A549 (cell line): ENCODE measurements around the gene NR1H2. TPM values are rescaled to one million over a fixed set of nuclear protein-coding genes. Genes with fewer than 3 reads are reported as not detected.

ENCODE experiments used
- ATAC-seq, 2 experiments: fragments of 200-7000 bp in 1 of 2; fragments of >200 bp in 1 of 2; cut with Nextera tagmentation in 1 of 2; cut with Tn5 transposase in 1 of 2; 3 replicates each; pipeline versions ENCODE4 v1.8.0 to v1.9.1; 2018 to 2020; ENCODE audit warnings: mild to moderate bottlenecking in 1 of 2, moderate library complexity in 1 of 2
- CTCF ChIA-PET: fragments of 300-600 bp; sonication (Branson Sonifier 250); formaldehyde crosslinking; extraction: SDS; loops from one replicate; lab custom pipeline; 2021; ENCODE audit warnings: antibody characterized with exemption, inconsistent platforms; lab: Yijun Ruan, JAX
- POLR2A ChIA-PET: fragments of 350-600 bp; formaldehyde crosslinking; extraction: SDS; loops from one replicate; lab custom pipeline; 2021; ENCODE audit warnings: antibody characterized with exemption, inconsistent platforms; lab: Yijun Ruan, JAX
- DNase-seq, 2 experiments: peaks; one replicate each; pipeline versions ENCODE4 v3.0.0 to v3.0.0-alpha.2; 2011 to 2016; ENCODE audit warnings: low read depth in 1 of 2, low spot score in 1 of 2
- FAIRE-seq: peaks from 2 replicates; lab custom pipeline; 2011; peaks lifted over from hg19 to GRCh38; lab: Jason Lieb, UNC
- H3K27ac ChIP-seq, 2 experiments: fragments of >200 bp; sonication (Bioruptor Twin); formaldehyde crosslinking; 3 replicates each; pipeline ENCODE4 v1.5.1; 2016 to 2017
- H3K4me1 ChIP-seq: fragments of >200 bp; sonication (Bioruptor Twin); formaldehyde crosslinking; 3 replicates; pipeline ENCODE4 v1.6.1; 2016
- H3K4me2 ChIP-seq: fragments of >200 bp; sonication (Bioruptor Twin); formaldehyde crosslinking; 3 replicates; pipeline ENCODE4 v1.6.1; 2016
- H3K4me3 ChIP-seq: fragments of >200 bp; sonication (Bioruptor Twin); formaldehyde crosslinking; 3 replicates; pipeline ENCODE4 v1.5.1; 2016
- H3K9me3 ChIP-seq: fragments of >200 bp; sonication (Bioruptor Twin); formaldehyde crosslinking; 3 replicates; pipeline ENCODE4 v1.6.1; 2016
- BHLHE40 ChIP-seq: IDR thresholded peaks from 2 replicates; pipeline ENCODE4 v1.6.1; 2012; ENCODE audit warnings: low read depth, low read length, inconsistent platforms
- CEBPB ChIP-seq, 2 experiments: fragments of >200 bp in 1 of 2; sonication (Bioruptor Twin) in 1 of 2; formaldehyde crosslinking in 1 of 2; IDR thresholded peaks; 2 replicates each; pipeline ENCODE4 v1.6.1; 2012 to 2016
- CHD2 ChIP-seq: fragments of 150-350 bp; IDR thresholded peaks from 2 replicates; pipeline ENCODE4 v1.6.1; 2014; ENCODE audit warnings: low read length; ENCODE audit not compliant: partially characterized antibody
- CHD4 ChIP-seq: fragments of 200-600 bp; sonication (generic); IDR thresholded peaks from 2 replicates; pipeline ENCODE4 v1.6.1; 2016; ENCODE audit warnings: antibody characterized with exemption, mild to moderate bottlenecking, borderline replicate concordance
- EHF ChIP-seq: fragments of 250-450 bp; sonication (Bioruptor Pico); IDR thresholded peaks from 2 replicates; pipeline ENCODE4 v1.5.0; 2020; ENCODE audit warnings: mild to moderate bottlenecking
- EHMT2 ChIP-seq: fragments of 200-600 bp; sonication (generic); IDR thresholded peaks from 2 replicates; pipeline ENCODE4 v1.6.1; 2016; ENCODE audit warnings: antibody characterized with exemption, low read depth, mild to moderate bottlenecking, moderate library complexity
- EP300 ChIP-seq, 2 experiments: fragments of >200 bp; sonication (Bioruptor Twin); formaldehyde crosslinking; IDR thresholded peaks; 2 replicates in 1 of 2; 3 replicates in 1 of 2; pipeline ENCODE4 v1.6.1; 2016 to 2017
- ESRRA ChIP-seq: fragments of 150-350 bp; IDR thresholded peaks from 2 replicates; pipeline ENCODE4 v1.6.1; 2014; ENCODE audit warnings: mild to moderate bottlenecking, low read length, borderline replicate concordance
- FOSB ChIP-seq: fragments of 250-450 bp; sonication (Bioruptor Pico); IDR thresholded peaks from 2 replicates; pipeline ENCODE4 v1.5.0; 2020; ENCODE audit warnings: mild to moderate bottlenecking, moderate library complexity
- FOSL2 ChIP-seq, 2 experiments: fragments of 450-650 bp in 1 of 2; fragments of >200 bp in 1 of 2; sonication (Bioruptor Twin) in 1 of 2; formaldehyde crosslinking; IDR thresholded peaks; 2 replicates each; pipeline versions ENCODE4 v1.5.0 to v1.6.1; 2016 to 2020; ENCODE audit warnings: mild to moderate bottlenecking in 1 of 2, moderate library complexity in 1 of 2
- GATA3 ChIP-seq: IDR thresholded peaks from 2 replicates; pipeline ENCODE4 v1.6.1; 2012; ENCODE audit warnings: borderline replicate concordance
- HEYL ChIP-seq: fragments of 250-450 bp; sonication (Bioruptor Pico); IDR thresholded peaks from 2 replicates; pipeline ENCODE4 v1.8.0; 2021; ENCODE audit warnings: mild to moderate bottlenecking, moderate library complexity
- HOXA7 ChIP-seq: fragments of 250-450 bp; sonication (Bioruptor Pico); IDR thresholded peaks from 2 replicates; pipeline ENCODE4 v1.5.0; 2020; ENCODE audit warnings: mild to moderate bottlenecking, moderate library complexity
- HOXB5 ChIP-seq: fragments of 250-450 bp; sonication (Bioruptor Pico); IDR thresholded peaks from 2 replicates; pipeline ENCODE4 v1.5.0; 2020; ENCODE audit warnings: mild to moderate bottlenecking, moderate library complexity
- JUNB ChIP-seq: fragments of >200 bp; sonication (Bioruptor Twin); formaldehyde crosslinking; IDR thresholded peaks from 2 replicates; pipeline ENCODE4 v1.6.1; 2016
- KDM1A ChIP-seq: fragments of 200-600 bp; sonication (generic); IDR thresholded peaks from 2 replicates; pipeline ENCODE4 v1.6.1; 2016; ENCODE audit warnings: low read depth, mild to moderate bottlenecking
- KDM5A ChIP-seq: fragments of 200-600 bp; sonication (generic); IDR thresholded peaks from 2 replicates; pipeline ENCODE4 v1.6.1; 2016; ENCODE audit warnings: antibody characterized with exemption, mild to moderate bottlenecking
- NR3C1 ChIP-seq: fragments of >200 bp; sonication (Bioruptor Twin); formaldehyde crosslinking; IDR thresholded peaks from 3 replicates; pipeline ENCODE4 v1.6.1; 2017
- PHF8 ChIP-seq: fragments of 200-600 bp; sonication (generic); IDR thresholded peaks from 2 replicates; pipeline ENCODE4 v1.6.1; 2016; ENCODE audit warnings: low read depth, mild to moderate bottlenecking, antibody characterized with exemption, moderate library complexity, borderline replicate concordance
- POLR2AphosphoS2 ChIP-seq: conservative IDR thresholded peaks from 2 replicates; pipeline ENCODE4 v1.6.1; 2012; ENCODE audit warnings: low read length, improper control_type of control experiment, inconsistent platforms
- RARB ChIP-seq: fragments of 250-450 bp; sonication (Bioruptor Pico); IDR thresholded peaks from 2 replicates; pipeline ENCODE4 v1.8.0; 2021; ENCODE audit warnings: mild to moderate bottlenecking, moderate library complexity
- RCOR1 ChIP-seq: fragments of 150-350 bp; IDR thresholded peaks from 2 replicates; pipeline ENCODE4 v1.6.1; 2014; ENCODE audit warnings: antibody characterized with exemption, low read length, low read depth
- RFX5 ChIP-seq: fragments of 450-650 bp; IDR thresholded peaks from 2 replicates; pipeline ENCODE4 v1.7.1; 2014; ENCODE audit warnings: antibody characterized with exemption, mild to moderate bottlenecking, moderate library complexity
- WGBS: methylation state at CpG from one replicate; pipeline ENCODE4 v1.1.6; 2017; ENCODE audit errors: missing lambda C conversion rate; 5-methylcytosine and 5-hydroxymethylcytosine counted together
- polyA plus RNA-seq, 4 experiments: library from polyadenylated mRNA; depleted of rRNA in 3 of 4; stranded (reverse); fragments of >200 nt; fragmentation: RNase III in 1 of 4; extraction: RNeasy Plus Mini Kit Qiagen cat#74134 plus additional on column Dnase treatment in 1 of 4; gene quantifications; 2 replicates in 3 of 4; 3 replicates in 1 of 4; pipeline ENCODE4 v1.2.3, GENCODE V29; 2011 to 2017
- TF ChIP-seq, protein P1 (sequence below): fragments of 250-450 bp; sonication (Bioruptor Pico); IDR thresholded peaks from 2 replicates; pipeline ENCODE4 v1.5.0; 2020; ENCODE audit warnings: low read depth, mild to moderate bottlenecking, moderate library complexity
- TF ChIP-seq, protein P2 (sequence below): IDR thresholded peaks from 2 replicates; pipeline ENCODE4 v1.6.1; 2012; ENCODE audit warnings: low read depth, borderline replicate concordance
- TF ChIP-seq, protein P3 (sequence below): fragments of 250-450 bp; sonication (Bioruptor Pico); IDR thresholded peaks from 2 replicates; pipeline ENCODE4 v1.5.0; 2021; ENCODE audit warnings: mild to moderate bottlenecking, moderate library complexity, borderline replicate concordance

The NR1H2 gene
- polyA plus RNA-seq, 2 of the 4 experiments (the other 2 are of a cell fraction): 39.3 to 67.0 TPM

- Histone ChIP-seq H3K4me3 (no peak overlapping the region), H3K4me2 (no peak overlapping the region), H3K4me1 (peaks cover 11% of the 10 kb centered on the region), H3K27ac (no peak overlapping the region), H3K9me3 (no peaks in the 10 kb centered on the region)
- FAIRE-seq: no peak
- 51% methylated on average over 6 of the region's 7 CpGs for WGBS
- POLR2A ChIA-PET: no interaction called here
- CTCF ChIA-PET: interaction anchor here (0.6 to 3.5 kb wide), 9 partner anchors 11 to 60 kb away, joined by 3 to 19 read pairs (median 4); no protein-coding TSS in a partner anchor
- ATAC-seq: no peak
- TF ChIP-seq ESRRA (no peak), HEYL (CRISPR knock-in tag) (no peak), CHD2 (no peak), PHF8 (no peak), FOSL2 (IDR thresholded peaks at IDR 0.05) (no peak), FOSL2 (CRISPR knock-in tag; IDR thresholded peaks at IDR 0.05) (no peak), KDM5A (no peak), CHD4 (no peak), BHLHE40 (no peak), RCOR1 (no peak), RARB (no peak), NR3C1 (no peak), GATA3 (no peak), RFX5 (no peak), POLR2AphosphoS2 (no peak), HOXA7 (CRISPR knock-in tag) (no peak), JUNB (no peak), EHF (no peak)
- TF ChIP-seq, protein P1, sequence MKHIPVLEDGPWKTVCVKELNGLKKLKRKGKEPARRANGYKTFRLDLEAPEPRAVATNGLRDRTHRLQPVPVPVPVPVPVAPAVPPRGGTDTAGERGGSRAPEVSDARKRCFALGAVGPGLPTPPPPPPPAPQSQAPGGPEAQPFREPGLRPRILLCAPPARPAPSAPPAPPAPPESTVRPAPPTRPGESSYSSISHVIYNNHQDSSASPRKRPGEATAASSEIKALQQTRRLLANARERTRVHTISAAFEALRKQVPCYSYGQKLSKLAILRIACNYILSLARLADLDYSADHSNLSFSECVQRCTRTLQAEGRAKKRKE (CRISPR knock-in tag): no peak
- TF ChIP-seq, protein P2, sequence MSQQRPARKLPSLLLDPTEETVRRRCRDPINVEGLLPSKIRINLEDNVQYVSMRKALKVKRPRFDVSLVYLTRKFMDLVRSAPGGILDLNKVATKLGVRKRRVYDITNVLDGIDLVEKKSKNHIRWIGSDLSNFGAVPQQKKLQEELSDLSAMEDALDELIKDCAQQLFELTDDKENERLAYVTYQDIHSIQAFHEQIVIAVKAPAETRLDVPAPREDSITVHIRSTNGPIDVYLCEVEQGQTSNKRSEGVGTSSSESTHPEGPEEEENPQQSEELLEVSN: no peak
- TF ChIP-seq, protein P3, sequence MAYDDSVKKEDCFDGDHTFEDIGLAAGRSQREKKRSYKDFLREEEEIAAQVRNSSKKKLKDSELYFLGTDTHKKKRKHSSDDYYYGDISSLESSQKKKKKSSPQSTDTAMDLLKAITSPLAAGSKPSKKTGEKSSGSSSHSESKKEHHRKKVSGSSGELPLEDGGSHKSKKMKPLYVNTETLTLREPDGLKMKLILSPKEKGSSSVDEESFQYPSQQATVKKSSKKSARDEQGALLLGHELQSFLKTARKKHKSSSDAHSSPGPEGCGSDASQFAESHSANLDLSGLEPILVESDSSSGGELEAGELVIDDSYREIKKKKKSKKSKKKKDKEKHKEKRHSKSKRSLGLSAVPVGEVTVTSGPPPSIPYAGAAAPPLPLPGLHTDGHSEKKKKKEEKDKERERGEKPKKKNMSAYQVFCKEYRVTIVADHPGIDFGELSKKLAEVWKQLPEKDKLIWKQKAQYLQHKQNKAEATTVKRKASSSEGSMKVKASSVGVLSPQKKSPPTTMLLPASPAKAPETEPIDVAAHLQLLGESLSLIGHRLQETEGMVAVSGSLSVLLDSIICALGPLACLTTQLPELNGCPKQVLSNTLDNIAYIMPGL (CRISPR knock-in tag): no peak
- no peak for DNase-seq
Observed at GRCh38 chr19:50428772-50429463, 52.7 kb downstream of the NR1H2 start.

- TF ChIP-seq CEBPB (IDR thresholded peaks at IDR 0.05) (no peak), FOSB (CRISPR knock-in tag) (no peak), HEYL (CRISPR knock-in tag) (no peak), HOXA7 (CRISPR knock-in tag) (no peak), HOXB5 (CRISPR knock-in tag) (no peak), EHMT2 (no peak), KDM1A (no peak), NR3C1 (no peak), JUNB (no peak), EP300 (IDR thresholded peaks at IDR 0.05) (no peak)
- H3K27ac ChIP-seq: no peak overlapping the region; a peak in 1 of 6 replicates
- H3K4me2 ChIP-seq: peak overlapping the region; percentile 96
- DNase-seq: no peak
- no peak for ATAC-seq
- FAIRE-seq: no peak
- ChIA-PET POLR2A (no interaction called here), CTCF (interaction anchor here (0.9 to 3.5 kb wide), 4 partner anchors 16 to 74 kb away, joined by 3 to 19 read pairs (median 3); no protein-coding TSS in a partner anchor)
- H3K9me3 ChIP-seq: no peaks in the 10 kb centered on the region
- H3K4me1 ChIP-seq: peaks cover 11% of the 10 kb centered on the region
- WGBS: 44% methylated on average over 13 of the region's 13 CpGs
- peak overlapping the region; percentile 67; the same call in 2 of the 3 replicates for H3K4me3 ChIP-seq
Observed at GRCh38 chr19:50430888-50431342, 54.7 kb downstream of the NR1H2 start.
